Kidney epithelial cell (primary cell): ENCODE data around the gene ELF4. TPM values are rescaled to one million over a fixed set of nuclear protein-coding genes. Genes with fewer than 3 reads are reported as not detected.

Experiments
- DNase-seq: peaks from one replicate; pipeline ENCODE4 v3.0.0-alpha.2; 2010; ENCODE audit warnings: low read depth
- H3K27me3 ChIP-seq: 2 replicates; pipeline ENCODE4 v1.6.0; 2011; ENCODE audit warnings: low read length; ENCODE audit not compliant: control insufficient read depth, insufficient read depth
- H3K36me3 ChIP-seq: 2 replicates; pipeline ENCODE4 v1.5.1; 2011; ENCODE audit warnings: low read length; ENCODE audit not compliant: control insufficient read depth, insufficient read depth
- H3K4me3 ChIP-seq: 2 replicates; pipeline ENCODE4 v1.5.1; 2011; ENCODE audit warnings: low read depth, mild to moderate bottlenecking, control low read depth, low read length
- CTCF ChIP-seq: IDR thresholded peaks from 2 replicates; pipeline ENCODE4 v1.5.1; 2011; ENCODE audit warnings: mild to moderate bottlenecking, moderate library complexity, low read length, control low read depth, inconsistent platforms; ENCODE audit not compliant: insufficient read depth, poor library complexity, severe bottlenecking
- total RNA-seq: library from RNA; depleted of rRNA; stranded (reverse); fragments of >200 nt; gene quantifications from 2 replicates; pipeline ENCODE4 v1.2.3, GENCODE V29; 2015

Gene ELF4
- total RNA-seq, 1 donor from 2014 or later, result 26.9 TPM

GRCh38 chrX:130111220-130112154 lies 1.2 kb upstream of the ELF4 start:
- Histone ChIP-seq H3K36me3 (no peaks in the 10 kb centered on the region), H3K27me3 (no peaks in the 10 kb centered on the region), H3K4me3 (peak overlapping the region; percentile 24)
- no peak for TF ChIP-seq CTCF
- no peak for DNase-seq

GRCh38 chrX:130109429-130110378 lies 593 bp downstream of the ELF4 start:
- Histone ChIP-seq H3K27me3 (no peaks in the 10 kb centered on the region), H3K4me3 (peak overlapping the region; percentile 62), H3K36me3 (no peaks in the 10 kb centered on the region)
- no peak for DNase-seq
- no peak for TF ChIP-seq CTCF

GRCh38 chrX:130108647-130109428 lies 1.5 kb downstream of the ELF4 start:
- DNase-seq, result no peak
- no peak for TF ChIP-seq CTCF
- no peaks in the 10 kb centered on the region for H3K27me3 ChIP-seq
- peak overlapping the region; percentile 62 for H3K4me3 ChIP-seq
- no peaks in the 10 kb centered on the region for H3K36me3 ChIP-seq

GRCh38 chrX:130106071-130106470 lies 4.2 kb downstream of the ELF4 start:
- no peaks in the 10 kb centered on the region for H3K27me3 ChIP-seq
- no peaks in the 10 kb centered on the region for H3K36me3 ChIP-seq
- TF ChIP-seq CTCF, result no peak
- no peak overlapping the region for H3K4me3 ChIP-seq
- DNase-seq, result no peak

GRCh38 chrX:130105244-130105643 lies 5.1 kb downstream of the ELF4 start:
- H3K36me3 ChIP-seq, result no peaks in the 10 kb centered on the region
- TF ChIP-seq CTCF, result no peak
- DNase-seq, result no peak
- no peaks in the 10 kb centered on the region for H3K27me3 ChIP-seq
- H3K4me3 ChIP-seq, result no peak overlapping the region
